Vagina (tissue), 2 donors: ENCODE data around the gene RALGDS.

ENCODE experiments used
- POLR2A ChIP-seq, 2 donors: fragments of 450-650 bp; IDR thresholded peaks; one replicate each; pipeline ENCODE4 v1.6.1; 2017; ENCODE audit warnings: antibody characterized with exemption in 2 of 2, mild to moderate bottlenecking in 2 of 2, moderate library complexity in 2 of 2
- POLR2AphosphoS5 ChIP-seq, 2 donors: sonication (generic); formaldehyde crosslinking; IDR thresholded peaks; one replicate each; pipeline ENCODE4 v1.9.0; 2017; ENCODE audit warnings: antibody characterized with exemption in 2 of 2, mild to moderate bottlenecking in 2 of 2, low read depth in 1 of 2; ENCODE audit not compliant: insufficient read depth in 1 of 2
- TF ChIP-seq, protein P1 (sequence below), 3 experiments: fragments of 450-650 bp in 2 of 3; fragments of 200-600 bp in 1 of 3; sonication (generic) in 1 of 3; IDR thresholded peaks; one replicate each; pipeline ENCODE4 v1.5.1; 2017 to 2019; ENCODE audit warnings: antibody characterized with exemption in 3 of 3, mild to moderate bottlenecking in 2 of 3, moderate library complexity in 2 of 3

- TF ChIP-seq, protein P1, sequence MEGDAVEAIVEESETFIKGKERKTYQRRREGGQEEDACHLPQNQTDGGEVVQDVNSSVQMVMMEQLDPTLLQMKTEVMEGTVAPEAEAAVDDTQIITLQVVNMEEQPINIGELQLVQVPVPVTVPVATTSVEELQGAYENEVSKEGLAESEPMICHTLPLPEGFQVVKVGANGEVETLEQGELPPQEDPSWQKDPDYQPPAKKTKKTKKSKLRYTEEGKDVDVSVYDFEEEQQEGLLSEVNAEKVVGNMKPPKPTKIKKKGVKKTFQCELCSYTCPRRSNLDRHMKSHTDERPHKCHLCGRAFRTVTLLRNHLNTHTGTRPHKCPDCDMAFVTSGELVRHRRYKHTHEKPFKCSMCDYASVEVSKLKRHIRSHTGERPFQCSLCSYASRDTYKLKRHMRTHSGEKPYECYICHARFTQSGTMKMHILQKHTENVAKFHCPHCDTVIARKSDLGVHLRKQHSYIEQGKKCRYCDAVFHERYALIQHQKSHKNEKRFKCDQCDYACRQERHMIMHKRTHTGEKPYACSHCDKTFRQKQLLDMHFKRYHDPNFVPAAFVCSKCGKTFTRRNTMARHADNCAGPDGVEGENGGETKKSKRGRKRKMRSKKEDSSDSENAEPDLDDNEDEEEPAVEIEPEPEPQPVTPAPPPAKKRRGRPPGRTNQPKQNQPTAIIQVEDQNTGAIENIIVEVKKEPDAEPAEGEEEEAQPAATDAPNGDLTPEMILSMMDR (IDR thresholded peaks at IDR 0.05), result no peak
- TF ChIP-seq POLR2A (IDR thresholded peaks at IDR 0.05) (no peak), POLR2AphosphoS5 (IDR thresholded peaks at IDR 0.05; ENCODE audit: insufficient read depth in 1 of 2, low read depth in 1 of 2) (no peak)
Observed at GRCh38 chr9:133087429-133088145, 33.5 kb downstream of the RALGDS start.
